GM12892 (cell line): ENCODE data around the gene GRHPR.

Source experiments
- POLR2A ChIP-seq: IDR thresholded peaks from 2 replicates; pipeline ENCODE4 v1.6.1; 2011; ENCODE audit warnings: low read depth, low read length, control low read depth
- TAF1 ChIP-seq: IDR thresholded peaks from 2 replicates; pipeline ENCODE4 v1.6.1; 2011; ENCODE audit warnings: low read depth, mild to moderate bottlenecking, control low read depth, low read length, borderline replicate concordance

DNA sequence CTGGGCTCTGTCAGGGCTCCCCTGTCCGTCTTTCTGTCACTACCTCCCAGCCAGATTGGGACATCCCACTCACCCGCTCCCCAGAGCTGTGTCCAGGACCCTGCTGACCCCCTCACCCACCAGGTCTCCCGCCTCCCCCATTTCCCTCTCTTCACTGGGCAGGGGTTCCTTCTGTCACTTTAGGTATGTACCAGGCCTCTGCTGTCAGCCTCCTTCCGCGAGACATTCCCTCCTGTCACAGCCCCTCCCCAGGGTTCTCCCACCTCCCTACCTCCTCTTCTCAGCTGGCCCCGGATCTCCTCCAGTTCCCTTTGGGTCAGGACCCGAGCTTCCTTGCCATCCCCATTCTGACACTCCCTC lies 63.7 kb downstream of the GRHPR start:
- no peak for TF ChIP-seq TAF1
- TF ChIP-seq POLR2A: no peak
